Inferior parietal cortex (tissue), 1 donor: ENCODE data around the gene SLX4IP.

ENCODE experiments used
- DNase-seq: peaks from one replicate; pipeline ENCODE4 v3.0.0-alpha.2; 2016; ENCODE audit errors: extremely low spot score

SLX4IP gene

GRCh38 chr20:10428008-10428407, 7.1 kb upstream of the SLX4IP start:
- no peak for DNase-seq

GRCh38 chr20:10429443-10429981, 5.6 kb upstream of the SLX4IP start:
- DNase-seq: no peak

- DNase-seq: no peak
Measured at GRCh38 chr20:10430000-10430466, 5.1 kb upstream of the SLX4IP start.

- DNase-seq: no peak
Measured at GRCh38 chr20:10430704-10431103, 4.4 kb upstream of the SLX4IP start.

- DNase-seq: no peak
Measured at GRCh38 chr20:10432079-10432478, 3.0 kb upstream of the SLX4IP start.

- DNase-seq: no peak
Measured at GRCh38 chr20:10433014-10433622, 2.0 kb upstream of the SLX4IP start.

GRCh38 chr20:10433623-10434466, 1.3 kb upstream of the SLX4IP start, which contains the start of gene MKKS:
Gene MKKS, minus strand, starts transcription at chr20:10434222. Its CDS starts 20,708 bp downstream, at chr20:10413514.
- peak; percentile 90 for DNase-seq

- DNase-seq: peak; percentile 100
Measured at GRCh38 chr20:10434467-10434831, 656 bp upstream of the SLX4IP start.

- DNase-seq: no peak
Measured at GRCh38 chr20:10436053-10436699, 1.1 kb downstream of the SLX4IP start.

- no peak for DNase-seq
Measured at GRCh38 chr20:10438217-10438616, 3.1 kb downstream of the SLX4IP start.

- no peak for DNase-seq
Measured at GRCh38 chr20:10443936-10444335, 8.8 kb downstream of the SLX4IP start.

- no peak for DNase-seq
Measured at GRCh38 chr20:10445758-10446157, 10.7 kb downstream of the SLX4IP start.

GRCh38 chr20:10447028-10447427, 11.9 kb downstream of the SLX4IP start:
- DNase-seq: no peak

- no peak for DNase-seq
Measured at GRCh38 chr20:10448270-10449156, 13.4 kb downstream of the SLX4IP start.

GRCh38 chr20:10449270-10449669, 14.2 kb downstream of the SLX4IP start:
- DNase-seq: no peak

GRCh38 chr20:10453241-10453640, 18.1 kb downstream of the SLX4IP start:
- DNase-seq: no peak

- DNase-seq: no peak
Measured at GRCh38 chr20:10454151-10454750, 19.1 kb downstream of the SLX4IP start.

- DNase-seq: no peak
Measured at GRCh38 chr20:10461495-10461894, 26.4 kb downstream of the SLX4IP start.

GRCh38 chr20:10462516-10462915, 27.4 kb downstream of the SLX4IP start:
- no peak for DNase-seq

GRCh38 chr20:10463622-10464021, 28.5 kb downstream of the SLX4IP start:
- DNase-seq: no peak

GRCh38 chr20:10465135-10465534, 30.0 kb downstream of the SLX4IP start:
- no peak for DNase-seq
